ENCODE measurements around the gene DDX25.

DNA sequence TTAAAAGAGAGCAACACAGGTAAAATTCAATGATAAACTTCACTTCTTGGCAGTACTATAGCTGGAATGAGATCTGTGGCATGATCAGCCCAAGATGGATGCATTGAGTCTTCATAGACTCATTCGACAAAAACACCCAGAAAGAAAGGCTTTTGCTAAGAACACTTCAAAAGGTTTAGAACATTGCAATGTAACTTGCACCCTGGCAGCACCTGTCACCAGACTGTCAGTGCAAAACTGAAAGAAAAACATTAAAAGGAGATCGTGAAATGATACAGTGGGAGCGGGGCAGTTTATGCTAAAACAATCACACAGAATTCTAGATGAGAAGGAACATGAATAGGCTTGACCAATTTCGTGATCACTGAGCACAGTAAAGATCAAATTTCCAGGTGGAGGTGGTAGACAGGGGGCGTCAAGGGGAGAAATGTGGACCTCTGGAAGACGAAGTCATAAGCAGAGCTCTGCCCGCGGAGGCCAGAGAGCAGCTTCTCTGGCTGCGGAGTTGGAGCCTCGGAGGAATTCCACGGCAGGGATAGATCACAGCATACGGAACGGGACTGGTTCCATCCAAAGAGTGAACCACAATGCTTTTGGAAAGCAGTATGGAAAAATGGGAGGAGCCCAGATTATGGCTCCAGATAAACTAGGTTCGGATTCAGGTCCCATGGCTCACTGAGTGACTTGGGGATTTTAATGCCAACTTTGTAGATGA is 53.5 kb downstream of the DDX25 start:
- no peak for TF ChIP-seq CTCF (IDR thresholded peaks at IDR 0.05)
- no peak for TF ChIP-seq POLR2A (IDR thresholded peaks at IDR 0.05)

Measured in body of pancreas (tissue), 4 donors.